Measurements from ENCODE around the gene OR10D3. TPM values are rescaled to one million over a fixed set of nuclear protein-coding genes. Genes with fewer than 3 reads are reported as not detected.
"Not testable (repeated sequence)": the region's sequence is repeated elsewhere in the genome, so short reads cannot be mapped to it uniquely, and the experiment has no call there.

OR10D3 gene
- total RNA-seq, 1 experiment from 2014 or later = 0.15 TPM

DNA sequence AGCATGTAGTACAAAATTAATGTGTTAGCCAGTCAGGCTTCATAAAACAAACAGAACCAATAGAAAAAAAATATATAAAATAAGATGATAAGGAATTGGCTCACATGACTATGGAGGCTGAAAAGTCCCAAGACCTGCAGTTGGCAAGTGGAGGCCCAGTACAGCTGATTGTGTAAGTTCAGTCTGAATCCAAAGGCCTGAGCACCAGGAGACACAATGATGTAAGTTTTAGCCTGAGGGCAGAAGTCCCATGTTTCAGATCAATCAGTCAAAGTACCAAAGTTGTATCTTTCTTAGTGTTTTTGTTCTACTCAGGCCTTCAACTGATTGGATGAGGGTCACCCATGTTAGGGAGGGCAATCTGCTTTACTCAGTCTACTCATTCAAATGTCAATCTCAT lies 14.3 kb upstream of the OR10D3 start:
- ATAC-seq (no peak), DNase-seq (no peak)
- Histone ChIP-seq H2AFZ (ENCODE audit: low read length) (no peak overlapping the region), H3K9ac (ENCODE audit: low read length) (no peak overlapping the region), H3F3A (ENCODE audit: low read length, unreplicated experiment) (no peaks in the 10 kb centered on the region), H3K4me3 (ENCODE audit: low read length) (no peak overlapping the region), H3K27me3 (ENCODE audit: low read length) (peaks cover 30% of the 10 kb centered on the region), H4K20me1 (ENCODE audit: low read length) (no peaks in the 10 kb centered on the region), H3K79me2 (ENCODE audit: low read length) (no peaks in the 10 kb centered on the region), H3K9me3 (ENCODE audit: low read length) (no peaks in the 10 kb centered on the region), H3K9me2 (replicated peaks; ENCODE audit: low read length) (no peaks in the 10 kb centered on the region), H3K27ac (ENCODE audit: low read length) (no peak overlapping the region), H3K4me2 (ENCODE audit: low read length) (no peak overlapping the region), H3K36me3 (ENCODE audit: low read depth, low read length) (no peaks in the 10 kb centered on the region), H3K4me1 (ENCODE audit: insufficient read depth, low read length) (no peaks in the 10 kb centered on the region)
- intact Hi-C loops (cut with micrococcal nuclease) = no loop called here
- POLR2A ChIA-PET (ENCODE audit: unreplicated experiment) = no interaction called here
- CTCF ChIA-PET = no interaction called here
- BruUV-seq (replicated peaks) = no TSS peak
- no peak for TF ChIP-seq EZH2phosphoT487 (IDR thresholded peaks at IDR 0.05; ENCODE audit: borderline replicate concordance, low read length)
- TF ChIP-seq, protein P1, sequence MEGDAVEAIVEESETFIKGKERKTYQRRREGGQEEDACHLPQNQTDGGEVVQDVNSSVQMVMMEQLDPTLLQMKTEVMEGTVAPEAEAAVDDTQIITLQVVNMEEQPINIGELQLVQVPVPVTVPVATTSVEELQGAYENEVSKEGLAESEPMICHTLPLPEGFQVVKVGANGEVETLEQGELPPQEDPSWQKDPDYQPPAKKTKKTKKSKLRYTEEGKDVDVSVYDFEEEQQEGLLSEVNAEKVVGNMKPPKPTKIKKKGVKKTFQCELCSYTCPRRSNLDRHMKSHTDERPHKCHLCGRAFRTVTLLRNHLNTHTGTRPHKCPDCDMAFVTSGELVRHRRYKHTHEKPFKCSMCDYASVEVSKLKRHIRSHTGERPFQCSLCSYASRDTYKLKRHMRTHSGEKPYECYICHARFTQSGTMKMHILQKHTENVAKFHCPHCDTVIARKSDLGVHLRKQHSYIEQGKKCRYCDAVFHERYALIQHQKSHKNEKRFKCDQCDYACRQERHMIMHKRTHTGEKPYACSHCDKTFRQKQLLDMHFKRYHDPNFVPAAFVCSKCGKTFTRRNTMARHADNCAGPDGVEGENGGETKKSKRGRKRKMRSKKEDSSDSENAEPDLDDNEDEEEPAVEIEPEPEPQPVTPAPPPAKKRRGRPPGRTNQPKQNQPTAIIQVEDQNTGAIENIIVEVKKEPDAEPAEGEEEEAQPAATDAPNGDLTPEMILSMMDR (conservative IDR thresholded peaks at IDR 0.05; ENCODE audit: low read depth, low read length) = no peak
- TF ChIP-seq EZH2 (IDR thresholded peaks at IDR 0.05; ENCODE audit: low read length, unreplicated experiment) = no peak

DNA sequence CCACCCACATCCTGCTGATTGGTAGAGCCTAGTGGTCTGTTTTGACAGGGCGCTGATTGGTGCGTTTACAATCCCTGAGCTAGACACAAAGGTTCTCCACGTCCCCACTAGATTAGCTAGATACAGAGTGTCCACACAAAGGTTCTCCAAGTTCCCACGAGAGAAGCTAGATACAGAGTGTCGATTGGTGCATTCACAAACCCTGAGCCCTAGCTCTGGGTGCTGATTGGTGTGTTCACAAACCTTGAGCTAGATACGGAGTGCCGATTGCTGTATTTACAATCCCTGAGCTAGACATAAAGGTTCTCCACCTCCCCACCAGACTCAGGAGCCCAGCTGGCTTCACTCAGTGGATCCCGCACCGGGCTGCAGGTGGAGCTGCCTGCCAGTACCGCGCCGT lies 12.8 kb upstream of the OR10D3 start:
- DNase-seq; POLR2A ChIA-PET (ENCODE audit: unreplicated experiment); H4K20me1 ChIP-seq (ENCODE audit: low read length); BruUV-seq (replicated peaks); intact Hi-C loops (cut with micrococcal nuclease); H3F3A ChIP-seq (ENCODE audit: low read length, unreplicated experiment); H3K4me1 ChIP-seq (ENCODE audit: insufficient read depth, low read length); H3K9me3 ChIP-seq (ENCODE audit: low read length); H3K9me2 ChIP-seq (replicated peaks; ENCODE audit: low read length); H3K27ac ChIP-seq (ENCODE audit: low read length); H3K36me3 ChIP-seq (ENCODE audit: low read depth, low read length); H3K9ac ChIP-seq (ENCODE audit: low read length); H3K79me2 ChIP-seq (ENCODE audit: low read length); CTCF ChIA-PET; ATAC-seq: not testable (repeated sequence)
- peak overlapping the region; percentile 63; the same call in 1 of the 2 replicates for H3K4me2 ChIP-seq (ENCODE audit: low read length)
- H3K27me3 ChIP-seq (ENCODE audit: low read length) = peaks cover 21% of the 10 kb centered on the region
- H3K4me3 ChIP-seq (ENCODE audit: low read length) = peak overlapping the region; percentile 59; the same call in 1 of the 2 replicates
- H2AFZ ChIP-seq (ENCODE audit: low read length) = peak overlapping the region; percentile 69

- Histone ChIP-seq H3K4me3 (ENCODE audit: low read length) (peak overlapping the region; percentile 59), H3K9me3 (ENCODE audit: low read length) (no peaks in the 10 kb centered on the region), H3K27ac (ENCODE audit: low read length) (no peak overlapping the region), H3F3A (ENCODE audit: low read length, unreplicated experiment) (no peaks in the 10 kb centered on the region), H3K27me3 (ENCODE audit: low read length) (peaks cover 18% of the 10 kb centered on the region), H3K9ac (ENCODE audit: low read length) (peak overlapping the region; percentile 44; the same call in 1 of the 2 replicates), H2AFZ (ENCODE audit: low read length) (peak overlapping the region; percentile 69), H3K4me2 (ENCODE audit: low read length) (peak overlapping the region; percentile 63), H3K9me2 (replicated peaks; ENCODE audit: low read length) (no peaks in the 10 kb centered on the region), H3K79me2 (ENCODE audit: low read length) (no peaks in the 10 kb centered on the region), H3K36me3 (ENCODE audit: low read depth, low read length) (no peaks in the 10 kb centered on the region), H4K20me1 (ENCODE audit: low read length) (no peaks in the 10 kb centered on the region), H3K4me1 (ENCODE audit: insufficient read depth, low read length) (no peaks in the 10 kb centered on the region)
- POLR2A ChIA-PET (ENCODE audit: unreplicated experiment) = no interaction called here
- DNase-seq (peak; percentile 34), ATAC-seq (peak; percentile 90)
- TF ChIP-seq, protein P1 (conservative IDR thresholded peaks at IDR 0.05; ENCODE audit: low read depth, low read length) = no peak
- CTCF ChIA-PET = no interaction called here
- intact Hi-C loops (cut with micrococcal nuclease) = no loop called here
- no TSS peak for BruUV-seq (replicated peaks)
Observed at GRCh38 chr11:124170801-124171586, 12.2 kb upstream of the OR10D3 start.
